GM12878 (cell line): ENCODE measurements around the gene RBM45. TPM values are rescaled to one million over a fixed set of nuclear protein-coding genes. Genes with fewer than 3 reads are reported as not detected.

Source experiments
- ATAC-seq: fragments of 200-7000 bp; cut with Tn5 transposase; 3 replicates; pipeline ENCODE4 v1.9.1; 2020; ENCODE audit warnings: mild to moderate bottlenecking, moderate library complexity
- BruUV-seq: library from RNA; stranded (reverse); fragments of 400-500 nt; replicated peaks from 2 replicates; lab custom pipeline; 2021; lab: Mats Ljungman, UMichigan
- CTCF ChIA-PET: fragments of 300-600 bp; sonication (Branson Sonifier 250); formaldehyde crosslinking; extraction: SDS; loops from one replicate; lab custom pipeline; 2021; ENCODE audit warnings: inconsistent platforms; lab: Yijun Ruan, JAX
- POLR2A ChIA-PET: fragments of 350-600 bp; formaldehyde crosslinking; extraction: SDS; loops from one replicate; lab custom pipeline; 2021; ENCODE audit warnings: inconsistent platforms; lab: Charles Lee
- RAD21 ChIA-PET: fragments of 300-600 bp; sonication (Branson Sonifier 250); formaldehyde crosslinking; loops from one replicate; lab custom pipeline; 2023; ENCODE audit warnings: antibody characterized with exemption; ENCODE audit not compliant: unreplicated experiment; lab: Charles Lee
- SMC1A ChIA-PET: fragments of 300-600 bp; sonication (Branson Sonifier 250); formaldehyde crosslinking; loops from one replicate; lab custom pipeline; 2023; ENCODE audit not compliant: unreplicated experiment, uncharacterized antibody; lab: Charles Lee
- DNase-seq: peaks from one replicate; pipeline ENCODE4 v3.0.0-alpha.2; 2011; ENCODE audit warnings: low read depth, low spot score
- FAIRE-seq: peaks from 3 replicates; lab custom pipeline; 2011; peaks lifted over from hg19 to GRCh38; lab: Jason Lieb, UNC
- H2AFZ ChIP-seq: 2 replicates; pipeline ENCODE4 v1.6.0; 2011; ENCODE audit warnings: low read depth, low read length, control low read depth; ENCODE audit not compliant: control insufficient read depth
- H3K27ac ChIP-seq: 2 replicates; pipeline ENCODE4 v1.5.1; 2011; ENCODE audit warnings: control low read depth; ENCODE audit not compliant: control insufficient read depth, insufficient read depth
- H3K27me3 ChIP-seq, 2 experiments: replicated peaks in 1 of 2; 2 replicates each; pipeline versions ENCODE4 v1.6.0 to v1.6.1; 2011; ENCODE audit warnings: low read length in 1 of 2; ENCODE audit not compliant: control insufficient read depth in 2 of 2, insufficient read depth in 2 of 2
- H3K36me3 ChIP-seq, 2 experiments: 2 replicates each; pipeline ENCODE4 v1.5.1; 2011; ENCODE audit warnings: low read length in 1 of 2; ENCODE audit not compliant: control insufficient read depth in 2 of 2, insufficient read depth in 2 of 2
- H3K4me1 ChIP-seq: 2 replicates; pipeline ENCODE4 v1.6.1; 2011; ENCODE audit warnings: mild to moderate bottlenecking, low read length, moderate library complexity, mixed read lengths; ENCODE audit not compliant: control insufficient read depth, insufficient read depth
- H3K4me2 ChIP-seq: 2 replicates; pipeline ENCODE4 v1.6.0; 2011; ENCODE audit warnings: control low read depth; ENCODE audit not compliant: control insufficient read depth, insufficient read depth
- H3K4me3 ChIP-seq: fragments of 200-600 bp; sonication (generic); 2 replicates; pipeline ENCODE4 v1.5.1; 2016
- H3K79me2 ChIP-seq: 2 replicates; pipeline ENCODE4 v1.6.0; 2011; ENCODE audit warnings: low read length; ENCODE audit not compliant: control insufficient read depth, insufficient read depth
- H3K9ac ChIP-seq: 2 replicates; pipeline ENCODE4 v1.8.0; 2011; ENCODE audit warnings: low read length, control low read depth, mixed read lengths; ENCODE audit not compliant: control insufficient read depth, insufficient read depth
- H3K9me3 ChIP-seq: replicated peaks from 3 replicates; pipeline ENCODE4 v1.5.1; 2011; ENCODE audit warnings: mild to moderate bottlenecking, low read length; ENCODE audit not compliant: control insufficient read depth, insufficient read depth
- H4K20me1 ChIP-seq: 2 replicates; pipeline ENCODE4 v1.6.0; 2011; ENCODE audit not compliant: control insufficient read depth, insufficient read depth
- CBX5 ChIP-seq: sonication (generic); IDR thresholded peaks from 2 replicates; pipeline ENCODE4 v1.6.1; 2016; ENCODE audit warnings: low read depth, moderate library complexity, mild to moderate bottlenecking, inconsistent platforms
- DPF2 ChIP-seq: fragments of 450-650 bp; IDR thresholded peaks from 2 replicates; pipeline ENCODE4 v1.6.1; 2017; ENCODE audit warnings: mild to moderate bottlenecking
- FOXM1 ChIP-seq: IDR thresholded peaks from 2 replicates; pipeline ENCODE4 v1.6.1; 2012; ENCODE audit warnings: low read depth, mild to moderate bottlenecking, inconsistent platforms, low read length, moderate library complexity
- HCFC1 ChIP-seq: fragments of 150-350 bp; IDR thresholded peaks from 2 replicates; pipeline ENCODE4 v1.6.1; 2014; ENCODE audit warnings: low read length
- MAX ChIP-seq: IDR thresholded peaks from 2 replicates; pipeline ENCODE4 v1.6.1; 2012; ENCODE audit warnings: low read depth, low read length, improper control_type of control experiment
- POLR2AphosphoS5 ChIP-seq: IDR thresholded peaks from 2 replicates; pipeline ENCODE4 v1.6.1; 2011; ENCODE audit warnings: mild to moderate bottlenecking, low read length, inconsistent platforms
- RELA ChIP-seq: fragments of 450-650 bp; IDR thresholded peaks from 2 replicates; pipeline ENCODE4 v1.8.0; 2014; ENCODE audit warnings: borderline replicate concordance; ENCODE audit not compliant: partially characterized antibody
- SIX5 ChIP-seq: IDR thresholded peaks from 2 replicates; pipeline ENCODE4 v1.6.1; 2011; ENCODE audit warnings: mild to moderate bottlenecking, low read depth, low read length, moderate library complexity; ENCODE audit not compliant: severe bottlenecking
- SP1 ChIP-seq: IDR thresholded peaks from one replicate; pipeline ENCODE4 v1.6.1; 2011; ENCODE audit warnings: low read depth, low read length
- ZBED1 ChIP-seq: IDR thresholded peaks from 2 replicates; pipeline ENCODE4 v1.6.1; 2016; ENCODE audit warnings: borderline replicate concordance
- ZNF24 ChIP-seq: fragments of 450-650 bp; IDR thresholded peaks from 2 replicates; pipeline ENCODE4 v1.6.1; 2017; ENCODE audit warnings: antibody characterized with exemption, mild to moderate bottlenecking
- WGBS: methylation state at CpG from one replicate; pipeline ENCODE4 v1.1.6; 2016; ENCODE audit warnings: low lambda C conversion rate; ENCODE audit not compliant: insufficient replicate concordance, insufficient coverage; ENCODE audit errors: missing lambda C conversion rate; 5-methylcytosine and 5-hydroxymethylcytosine counted together
- in situ Hi-C: fragments of 300-500 bp; cut with MboI; formaldehyde crosslinking; loops from 9 replicates; pipeline ENCODE4 v1.14.3; 2018; ENCODE audit warnings: mixed read lengths
- intact Hi-C: fragments of 100-400 bp; cut with micrococcal nuclease; formaldehyde crosslinking; loops from one replicate; pipeline ENCODE4 v1.14.2; 2022; ENCODE audit not compliant: unreplicated experiment
- polyA plus RNA-seq, 11 experiments: library from polyadenylated mRNA; depleted of rRNA in 4 of 11; unstranded in 6 of 11; stranded (reverse) in 5 of 11; fragments of >200 nt; fragmentation: Nextera tagmentation in 4 of 11; fragmentation: Illumina TruSeq in 1 of 11; extraction: Ambion mirVana in 4 of 11; extraction: Trizol in 1 of 11; gene quantifications; 1 replicate in 1 of 11; 2 replicates in 10 of 11; pipeline versions ENCODE4 v1.2.1 to v1.2.3, GENCODE V29; 2011 to 2016; ENCODE audit warnings: inconsistent platforms in 2 of 11, missing spikeins in 2 of 11, low read depth in 1 of 11
- total RNA-seq, 4 experiments: library from RNA; depleted of rRNA in 3 of 4; stranded (reverse); fragments of >200 nt in 3 of 4; fragmentation: Illumina TruSeq in 1 of 4; extraction: Trizol in 1 of 4; gene quantifications; 2 replicates each; pipeline versions ENCODE4 v1.2.1 to v1.2.3, GENCODE V29; 2013 to 2021
- TF ChIP-seq, protein P1 (sequence below): fragments of 450-650 bp; conservative IDR thresholded peaks from 2 replicates; pipeline ENCODE4 v1.6.1; 2017; ENCODE audit warnings: mild to moderate bottlenecking, moderate library complexity
- TF ChIP-seq, protein P2 (sequence below): IDR thresholded peaks from 2 replicates; pipeline ENCODE4 v1.6.1; 2012; ENCODE audit warnings: improper control_type of control experiment, low read depth, low read length; ENCODE audit not compliant: insufficient replicate concordance

Gene RBM45
- total and polyA plus RNA-seq, 10 of the 15 experiments (the other 5 are each of a cell fraction or from before 2014, with no cell fraction given) = 6.2 to 21.7 (median 14.6) TPM

DNA sequence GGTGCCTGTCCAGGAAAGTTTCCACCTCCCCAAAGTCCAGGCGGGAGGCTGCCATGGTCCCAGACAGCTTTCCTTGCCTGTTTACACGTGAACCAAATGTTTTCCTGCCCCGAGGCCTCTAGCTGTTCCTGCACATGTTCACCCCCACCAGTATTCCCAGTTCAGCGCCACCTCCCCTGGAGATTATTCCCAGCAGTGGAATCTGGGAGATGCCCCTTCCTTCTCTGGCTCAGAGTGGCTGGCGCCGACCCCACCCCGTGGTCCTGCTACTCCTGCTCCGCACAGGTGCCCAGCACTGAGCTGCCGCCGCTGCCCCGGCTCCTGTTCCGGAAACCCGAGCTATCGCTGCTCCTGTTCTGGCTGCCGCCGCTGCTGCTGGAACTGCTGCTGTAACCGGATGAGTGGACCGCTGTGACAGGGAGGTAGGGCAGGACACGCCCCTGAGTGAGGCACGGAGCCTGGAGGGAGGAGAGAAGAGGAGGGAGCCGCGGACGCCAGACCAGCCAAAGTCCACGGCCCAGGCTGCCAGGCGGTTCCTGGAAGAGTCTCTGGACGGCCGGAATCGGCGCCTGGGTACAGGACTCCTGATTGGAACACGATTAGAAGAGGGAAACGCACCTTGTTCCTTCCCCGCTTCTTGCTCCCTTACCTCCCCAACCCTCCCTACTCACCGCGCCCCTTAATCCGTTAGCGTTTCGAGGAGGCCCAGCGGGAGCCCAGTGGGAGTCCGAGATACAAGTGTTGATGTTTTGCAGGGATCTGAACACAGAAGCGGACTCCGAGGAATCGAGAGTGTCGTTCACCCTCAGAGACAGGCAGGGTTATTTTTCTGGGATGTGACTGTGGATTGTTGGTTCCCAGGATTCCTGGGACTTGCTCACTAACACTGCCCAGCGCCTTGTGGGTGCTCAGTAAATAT lies 39.6 kb upstream of the RBM45 start, which contains the start of gene PDE11A (continued):
- TF ChIP-seq, protein P1, sequence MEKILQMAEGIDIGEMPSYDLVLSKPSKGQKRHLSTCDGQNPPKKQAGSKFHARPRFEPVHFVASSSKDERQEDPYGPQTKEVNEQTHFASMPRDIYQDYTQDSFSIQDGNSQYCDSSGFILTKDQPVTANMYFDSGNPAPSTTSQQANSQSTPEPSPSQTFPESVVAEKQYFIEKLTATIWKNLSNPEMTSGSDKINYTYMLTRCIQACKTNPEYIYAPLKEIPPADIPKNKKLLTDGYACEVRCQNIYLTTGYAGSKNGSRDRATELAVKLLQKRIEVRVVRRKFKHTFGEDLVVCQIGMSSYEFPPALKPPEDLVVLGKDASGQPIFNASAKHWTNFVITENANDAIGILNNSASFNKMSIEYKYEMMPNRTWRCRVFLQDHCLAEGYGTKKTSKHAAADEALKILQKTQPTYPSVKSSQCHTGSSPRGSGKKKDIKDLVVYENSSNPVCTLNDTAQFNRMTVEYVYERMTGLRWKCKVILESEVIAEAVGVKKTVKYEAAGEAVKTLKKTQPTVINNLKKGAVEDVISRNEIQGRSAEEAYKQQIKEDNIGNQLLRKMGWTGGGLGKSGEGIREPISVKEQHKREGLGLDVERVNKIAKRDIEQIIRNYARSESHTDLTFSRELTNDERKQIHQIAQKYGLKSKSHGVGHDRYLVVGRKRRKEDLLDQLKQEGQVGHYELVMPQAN = no peak
- no peak for TF ChIP-seq MAX
- TF ChIP-seq RELA = no peak
- no peak for TF ChIP-seq DPF2
- TF ChIP-seq CBX5 = no peak

GRCh38 chr2:178074123-178075005 lies 37.9 kb upstream of the RBM45 start:
- Histone ChIP-seq H3K79me2 (no peaks in the 10 kb centered on the region), H2AFZ (no peak overlapping the region), H3K9ac (no peak overlapping the region), H3K27ac (no peak overlapping the region), H3K4me2 (no peak overlapping the region), H3K4me1 (no peaks in the 10 kb centered on the region), H3K4me3 (no peak overlapping the region), H3K27me3 (peaks cover 7 to 16% of the 10 kb centered on the region in 2 experiments), H4K20me1 (no peaks in the 10 kb centered on the region), H3K9me3 (no peaks in the 10 kb centered on the region), H3K36me3 (no peaks in the 10 kb centered on the region)
- POLR2A ChIA-PET = interaction anchor here (0.5 kb wide), 1 partner anchor 873 kb away, joined by 3 read pairs; no protein-coding TSS in a partner anchor
- BruUV-seq = no TSS peak
- intact Hi-C loops (no loop called here), in situ Hi-C loops (no loop called here)
- CTCF ChIA-PET = no interaction called here
- RAD21 ChIA-PET = no interaction called here
- DNase-seq (no peak), ATAC-seq (no peak), FAIRE-seq (no peak)
- SMC1A ChIA-PET = no interaction called here
- WGBS = 52% methylated on average over 8 of the region's 8 CpGs
- TF ChIP-seq FOXM1 (no peak), SP1 (no peak), POLR2AphosphoS5 (no peak), SIX5 (no peak), ZNF24 (no peak), HCFC1 (no peak), ZBED1 (no peak)
- TF ChIP-seq, protein P2, sequence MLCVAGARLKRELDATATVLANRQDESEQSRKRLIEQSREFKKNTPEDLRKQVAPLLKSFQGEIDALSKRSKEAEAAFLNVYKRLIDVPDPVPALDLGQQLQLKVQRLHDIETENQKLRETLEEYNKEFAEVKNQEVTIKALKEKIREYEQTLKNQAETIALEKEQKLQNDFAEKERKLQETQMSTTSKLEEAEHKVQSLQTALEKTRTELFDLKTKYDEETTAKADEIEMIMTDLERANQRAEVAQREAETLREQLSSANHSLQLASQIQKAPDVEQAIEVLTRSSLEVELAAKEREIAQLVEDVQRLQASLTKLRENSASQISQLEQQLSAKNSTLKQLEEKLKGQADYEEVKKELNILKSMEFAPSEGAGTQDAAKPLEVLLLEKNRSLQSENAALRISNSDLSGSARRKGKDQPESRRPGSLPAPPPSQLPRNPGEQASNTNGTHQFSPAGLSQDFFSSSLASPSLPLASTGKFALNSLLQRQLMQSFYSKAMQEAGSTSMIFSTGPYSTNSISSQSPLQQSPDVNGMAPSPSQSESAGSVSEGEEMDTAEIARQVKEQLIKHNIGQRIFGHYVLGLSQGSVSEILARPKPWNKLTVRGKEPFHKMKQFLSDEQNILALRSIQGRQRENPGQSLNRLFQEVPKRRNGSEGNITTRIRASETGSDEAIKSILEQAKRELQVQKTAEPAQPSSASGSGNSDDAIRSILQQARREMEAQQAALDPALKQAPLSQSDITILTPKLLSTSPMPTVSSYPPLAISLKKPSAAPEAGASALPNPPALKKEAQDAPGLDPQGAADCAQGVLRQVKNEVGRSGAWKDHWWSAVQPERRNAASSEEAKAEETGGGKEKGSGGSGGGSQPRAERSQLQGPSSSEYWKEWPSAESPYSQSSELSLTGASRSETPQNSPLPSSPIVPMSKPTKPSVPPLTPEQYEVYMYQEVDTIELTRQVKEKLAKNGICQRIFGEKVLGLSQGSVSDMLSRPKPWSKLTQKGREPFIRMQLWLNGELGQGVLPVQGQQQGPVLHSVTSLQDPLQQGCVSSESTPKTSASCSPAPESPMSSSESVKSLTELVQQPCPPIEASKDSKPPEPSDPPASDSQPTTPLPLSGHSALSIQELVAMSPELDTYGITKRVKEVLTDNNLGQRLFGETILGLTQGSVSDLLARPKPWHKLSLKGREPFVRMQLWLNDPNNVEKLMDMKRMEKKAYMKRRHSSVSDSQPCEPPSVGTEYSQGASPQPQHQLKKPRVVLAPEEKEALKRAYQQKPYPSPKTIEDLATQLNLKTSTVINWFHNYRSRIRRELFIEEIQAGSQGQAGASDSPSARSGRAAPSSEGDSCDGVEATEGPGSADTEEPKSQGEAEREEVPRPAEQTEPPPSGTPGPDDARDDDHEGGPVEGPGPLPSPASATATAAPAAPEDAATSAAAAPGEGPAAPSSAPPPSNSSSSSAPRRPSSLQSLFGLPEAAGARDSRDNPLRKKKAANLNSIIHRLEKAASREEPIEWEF = no peak
